ENCODE data around the gene PPM1K.

The PPM1K gene

GRCh38 chr4:88216395-88216794 is 68.0 kb downstream of the PPM1K start:
- DNase-seq (ENCODE audit: low spot score), result no peak

GRCh38 chr4:88215351-88215750 is 69.0 kb downstream of the PPM1K start:
- DNase-seq (ENCODE audit: low spot score), result no peak

DNA sequence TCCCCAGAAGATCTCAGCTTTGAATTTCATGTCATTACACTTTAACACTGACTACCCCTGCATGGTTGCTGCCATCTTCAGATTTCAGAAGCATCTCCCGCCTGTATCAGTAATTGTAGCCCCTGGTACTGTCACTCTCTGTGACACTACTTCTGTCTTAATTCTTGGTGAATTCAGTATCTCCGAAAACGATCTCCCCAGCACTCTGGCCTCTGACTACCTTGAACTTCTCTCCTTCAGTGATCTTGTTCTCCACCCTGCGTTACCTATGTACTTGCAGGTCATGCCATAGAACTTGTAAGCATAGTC is 72.2 kb downstream of the PPM1K start:
- no peak for DNase-seq (ENCODE audit: low spot score)

DNA sequence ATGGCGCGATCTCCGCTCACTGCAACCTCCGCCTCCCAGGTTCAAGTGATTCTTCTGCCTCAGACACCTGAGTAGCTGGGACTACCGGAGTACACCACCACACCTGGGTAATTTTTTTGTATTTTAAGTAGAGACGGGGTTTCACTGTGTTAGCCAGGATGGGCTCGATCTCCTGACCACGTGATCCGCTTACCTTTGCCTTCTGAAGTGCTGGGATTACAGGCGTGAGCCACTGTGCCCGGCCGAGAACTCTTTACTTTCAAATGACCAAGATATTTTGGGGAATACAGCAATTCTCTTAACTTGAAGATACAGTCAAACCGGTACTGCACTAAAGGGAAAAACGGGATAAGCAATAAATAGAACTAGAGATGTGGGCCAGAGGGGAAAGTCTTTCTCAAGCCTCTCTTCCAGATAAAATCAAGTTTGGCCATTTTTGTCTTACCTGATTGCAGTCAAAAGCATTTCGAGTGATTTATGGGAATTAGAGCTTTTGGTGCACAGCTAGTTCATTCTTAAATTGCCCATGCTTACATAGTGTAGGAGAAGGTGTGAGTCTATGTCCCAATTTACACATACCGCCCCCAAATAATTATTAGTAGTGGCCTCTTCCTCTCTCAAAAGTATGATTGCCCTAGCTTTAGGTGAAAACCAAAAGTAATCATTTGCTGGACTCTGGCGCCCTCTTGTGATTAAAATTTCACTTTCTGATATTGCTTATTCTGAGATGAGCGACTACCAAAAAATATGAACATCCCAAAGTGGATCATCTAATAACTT is 72.7 kb downstream of the PPM1K start:
- DNase-seq (ENCODE audit: low spot score), result peak; percentile 50

- no peak for DNase-seq (ENCODE audit: low spot score)
Observed at GRCh38 chr4:88208156-88208555, 76.2 kb downstream of the PPM1K start.
